Gastrocnemius medialis (tissue), 4 donors: ENCODE data around the gene RNF214.

Source experiments
- CTCF ChIP-seq, 5 experiments: fragments of 450-650 bp in 3 of 5; fragments of 200-600 bp in 2 of 5; sonication (generic) in 2 of 5; IDR thresholded peaks in 4 of 5; conservative IDR thresholded peaks in 1 of 5; 1 replicate in 4 of 5; 2 replicates in 1 of 5; pipeline ENCODE4 v1.5.1; 2016 to 2019; ENCODE audit warnings: antibody characterized with exemption in 5 of 5, mild to moderate bottlenecking in 3 of 5, moderate library complexity in 3 of 5
- POLR2A ChIP-seq, 2 donors: fragments of 450-650 bp; IDR thresholded peaks; one replicate each; pipeline ENCODE4 v1.6.1; 2017; ENCODE audit warnings: antibody characterized with exemption in 2 of 2, mild to moderate bottlenecking in 2 of 2, moderate library complexity in 2 of 2

GRCh38 chr11:117319214-117319840 is 86.9 kb downstream of the RNF214 start:
- TF ChIP-seq POLR2A (IDR thresholded peaks at IDR 0.05) = no peak
- no peak for TF ChIP-seq CTCF (IDR thresholded peaks at IDR 0.05 in 4 of 5, conservative IDR thresholded peaks at IDR 0.05 in 1 of 5)
